NCI-H1694 (cell line): ENCODE measurements around the gene DDIT3.

Experiments
- DNase-seq: peaks from one replicate; lab custom pipeline; 2025; lab: John Stamatoyannopoulos, UW

The DDIT3 gene

GRCh38 chr12:57467212-57467874 lies 53.0 kb downstream of the DDIT3 start:
- DNase-seq, result no peak
